A549 (cell line): ENCODE measurements around the gene GPLD1. TPM values are rescaled to one million over a fixed set of nuclear protein-coding genes. Genes with fewer than 3 reads are reported as not detected.
A peak's percentile ranks its signal among the peaks of the same experiment; 100 is the strongest.

ENCODE experiments used
- ATAC-seq, 2 experiments: fragments of 200-7000 bp in 1 of 2; fragments of >200 bp in 1 of 2; cut with Nextera tagmentation in 1 of 2; cut with Tn5 transposase in 1 of 2; 3 replicates each; pipeline versions ENCODE4 v1.8.0 to v1.9.1; 2018 to 2020; ENCODE audit warnings: mild to moderate bottlenecking in 1 of 2, moderate library complexity in 1 of 2
- CTCF ChIA-PET: fragments of 300-600 bp; sonication (Branson Sonifier 250); formaldehyde crosslinking; extraction: SDS; loops from one replicate; lab custom pipeline; 2021; ENCODE audit warnings: antibody characterized with exemption, inconsistent platforms; lab: Yijun Ruan, JAX
- POLR2A ChIA-PET: fragments of 350-600 bp; formaldehyde crosslinking; extraction: SDS; loops from one replicate; lab custom pipeline; 2021; ENCODE audit warnings: antibody characterized with exemption, inconsistent platforms; lab: Yijun Ruan, JAX
- DNase-seq, 2 experiments: peaks; one replicate each; pipeline versions ENCODE4 v3.0.0 to v3.0.0-alpha.2; 2011 to 2016; ENCODE audit warnings: low read depth in 1 of 2, low spot score in 1 of 2
- FAIRE-seq: peaks from 2 replicates; lab custom pipeline; 2011; peaks lifted over from hg19 to GRCh38; lab: Jason Lieb, UNC
- H3K27ac ChIP-seq, 2 experiments: fragments of >200 bp; sonication (Bioruptor Twin); formaldehyde crosslinking; 3 replicates each; pipeline ENCODE4 v1.5.1; 2016 to 2017
- H3K4me1 ChIP-seq: fragments of >200 bp; sonication (Bioruptor Twin); formaldehyde crosslinking; 3 replicates; pipeline ENCODE4 v1.6.1; 2016
- H3K4me2 ChIP-seq: fragments of >200 bp; sonication (Bioruptor Twin); formaldehyde crosslinking; 3 replicates; pipeline ENCODE4 v1.6.1; 2016
- H3K4me3 ChIP-seq: fragments of >200 bp; sonication (Bioruptor Twin); formaldehyde crosslinking; 3 replicates; pipeline ENCODE4 v1.5.1; 2016
- H3K9me3 ChIP-seq: fragments of >200 bp; sonication (Bioruptor Twin); formaldehyde crosslinking; 3 replicates; pipeline ENCODE4 v1.6.1; 2016
- BHLHE40 ChIP-seq: IDR thresholded peaks from 2 replicates; pipeline ENCODE4 v1.6.1; 2012; ENCODE audit warnings: low read depth, low read length, inconsistent platforms
- CBX2 ChIP-seq: fragments of 200-600 bp; sonication (generic); IDR thresholded peaks from 2 replicates; pipeline ENCODE4 v1.6.1; 2016; ENCODE audit warnings: low read depth, mild to moderate bottlenecking, borderline replicate concordance
- CHD2 ChIP-seq: fragments of 150-350 bp; IDR thresholded peaks from 2 replicates; pipeline ENCODE4 v1.6.1; 2014; ENCODE audit warnings: low read length; ENCODE audit not compliant: partially characterized antibody
- EP300 ChIP-seq, 2 experiments: fragments of >200 bp; sonication (Bioruptor Twin); formaldehyde crosslinking; IDR thresholded peaks; 2 replicates in 1 of 2; 3 replicates in 1 of 2; pipeline ENCODE4 v1.6.1; 2016 to 2017
- ESRRA ChIP-seq: fragments of 150-350 bp; IDR thresholded peaks from 2 replicates; pipeline ENCODE4 v1.6.1; 2014; ENCODE audit warnings: mild to moderate bottlenecking, low read length, borderline replicate concordance
- FOSB ChIP-seq: fragments of 250-450 bp; sonication (Bioruptor Pico); IDR thresholded peaks from 2 replicates; pipeline ENCODE4 v1.5.0; 2020; ENCODE audit warnings: mild to moderate bottlenecking, moderate library complexity
- FOSL2 ChIP-seq, 2 experiments: fragments of 450-650 bp in 1 of 2; fragments of >200 bp in 1 of 2; sonication (Bioruptor Twin) in 1 of 2; formaldehyde crosslinking; IDR thresholded peaks; 2 replicates each; pipeline versions ENCODE4 v1.5.0 to v1.6.1; 2016 to 2020; ENCODE audit warnings: mild to moderate bottlenecking in 1 of 2, moderate library complexity in 1 of 2
- HDAC2 ChIP-seq: fragments of 200-600 bp; sonication (generic); IDR thresholded peaks from 2 replicates; pipeline ENCODE4 v1.6.1; 2016
- HOXA7 ChIP-seq: fragments of 250-450 bp; sonication (Bioruptor Pico); IDR thresholded peaks from 2 replicates; pipeline ENCODE4 v1.5.0; 2020; ENCODE audit warnings: mild to moderate bottlenecking, moderate library complexity
- JUNB ChIP-seq: fragments of >200 bp; sonication (Bioruptor Twin); formaldehyde crosslinking; IDR thresholded peaks from 2 replicates; pipeline ENCODE4 v1.6.1; 2016
- KDM5A ChIP-seq: fragments of 200-600 bp; sonication (generic); IDR thresholded peaks from 2 replicates; pipeline ENCODE4 v1.6.1; 2016; ENCODE audit warnings: antibody characterized with exemption, mild to moderate bottlenecking
- NFE2L2 ChIP-seq: fragments of 150-350 bp; conservative IDR thresholded peaks from 2 replicates; pipeline ENCODE4 v1.6.1; 2014; ENCODE audit warnings: low read length
- NPAS2 ChIP-seq: fragments of 250-450 bp; sonication (Bioruptor Pico); IDR thresholded peaks from 2 replicates; pipeline ENCODE4 v1.8.0; 2022; ENCODE audit warnings: mild to moderate bottlenecking, moderate library complexity, borderline replicate concordance
- PHF8 ChIP-seq: fragments of 200-600 bp; sonication (generic); IDR thresholded peaks from 2 replicates; pipeline ENCODE4 v1.6.1; 2016; ENCODE audit warnings: low read depth, mild to moderate bottlenecking, antibody characterized with exemption, moderate library complexity, borderline replicate concordance
- POLR2AphosphoS2 ChIP-seq: conservative IDR thresholded peaks from 2 replicates; pipeline ENCODE4 v1.6.1; 2012; ENCODE audit warnings: low read length, improper control_type of control experiment, inconsistent platforms
- RCOR1 ChIP-seq: fragments of 150-350 bp; IDR thresholded peaks from 2 replicates; pipeline ENCODE4 v1.6.1; 2014; ENCODE audit warnings: antibody characterized with exemption, low read length, low read depth
- SMC3 ChIP-seq: fragments of >200 bp; sonication (Bioruptor Twin); formaldehyde crosslinking; IDR thresholded peaks from 3 replicates; pipeline ENCODE4 v1.6.1; 2018; ENCODE audit warnings: inconsistent platforms
- TFCP2L1 ChIP-seq: fragments of 250-450 bp; sonication (Bioruptor Pico); IDR thresholded peaks from 2 replicates; pipeline ENCODE4 v1.5.0; 2021; ENCODE audit warnings: mild to moderate bottlenecking
- ZNF302 ChIP-seq: fragments of 250-450 bp; sonication (Bioruptor Pico); IDR thresholded peaks from 2 replicates; pipeline ENCODE4 v1.9.0; 2021; ENCODE audit warnings: inconsistent platforms, mild to moderate bottlenecking, moderate library complexity
- ZSCAN20 ChIP-seq: fragments of 250-450 bp; sonication (Bioruptor Pico); IDR thresholded peaks from 2 replicates; pipeline ENCODE4 v1.8.0; 2022; ENCODE audit warnings: mild to moderate bottlenecking, moderate library complexity
- WGBS: methylation state at CpG from one replicate; pipeline ENCODE4 v1.1.6; 2017; ENCODE audit errors: missing lambda C conversion rate; 5-methylcytosine and 5-hydroxymethylcytosine counted together
- polyA plus RNA-seq, 4 experiments: library from polyadenylated mRNA; depleted of rRNA in 3 of 4; stranded (reverse); fragments of >200 nt; fragmentation: RNase III in 1 of 4; extraction: RNeasy Plus Mini Kit Qiagen cat#74134 plus additional on column Dnase treatment in 1 of 4; gene quantifications; 2 replicates in 3 of 4; 3 replicates in 1 of 4; pipeline ENCODE4 v1.2.3, GENCODE V29; 2011 to 2017
- TF ChIP-seq, protein P1 (sequence below): IDR thresholded peaks from 2 replicates; pipeline ENCODE4 v1.6.1; 2012; ENCODE audit warnings: low read depth, borderline replicate concordance
- TF ChIP-seq, protein P2 (sequence below): fragments of 250-450 bp; sonication (Bioruptor Pico); IDR thresholded peaks from 2 replicates; pipeline ENCODE4 v1.5.0; 2021; ENCODE audit warnings: mild to moderate bottlenecking, moderate library complexity, borderline replicate concordance
- TF ChIP-seq, protein P3 (sequence below): fragments of >200 bp; sonication (Bioruptor Twin); formaldehyde crosslinking; IDR thresholded peaks from 2 replicates; pipeline ENCODE4 v1.6.1; 2016
- TF ChIP-seq, protein P4 (sequence below): fragments of >200 bp; sonication (Bioruptor Twin); formaldehyde crosslinking; IDR thresholded peaks from 3 replicates; pipeline ENCODE4 v1.5.1; 2016

GPLD1 gene
- polyA plus RNA-seq, 2 of the 4 experiments (the other 2 are of a cell fraction) = 1.3 to 2.6 TPM

DNA sequence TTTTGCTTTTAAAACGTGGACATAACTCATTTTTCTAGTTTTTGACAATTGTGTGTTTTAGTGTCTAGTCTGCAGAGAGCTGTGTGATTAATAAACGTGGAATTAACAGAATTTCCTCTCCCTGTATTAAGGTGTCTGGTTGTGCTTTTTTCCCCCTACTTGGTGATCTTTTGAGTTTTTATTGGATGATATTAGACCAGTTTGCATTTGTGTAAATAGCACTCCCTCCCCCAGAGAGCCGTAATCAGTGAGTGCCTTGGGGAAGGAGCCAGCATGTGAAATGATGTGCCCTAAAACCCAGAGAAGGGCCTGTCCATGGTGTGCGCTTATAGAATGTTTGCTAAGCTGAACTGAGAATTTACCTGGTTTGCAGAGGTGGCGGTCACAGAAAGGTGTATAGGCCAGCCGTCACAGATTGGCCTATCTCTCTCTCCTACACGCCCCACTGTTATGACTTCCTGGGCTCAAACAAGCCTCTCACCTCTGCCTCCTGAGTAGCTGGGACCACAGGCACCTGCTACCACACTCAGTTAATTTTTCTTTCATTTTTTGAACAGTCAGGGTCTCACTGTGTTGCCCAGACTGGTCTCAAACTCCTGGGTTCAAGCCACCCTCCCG lies 47.8 kb upstream of the GPLD1 start:
- no peaks in the 10 kb centered on the region for H3K4me1 ChIP-seq
- no peak for DNase-seq
- CTCF ChIA-PET = interaction anchor here (2.0 to 4.5 kb wide), 2 partner anchors 13 to 16 kb away, joined by 7 to 24 read pairs; no protein-coding TSS in a partner anchor
- no peak overlapping the region for H3K4me2 ChIP-seq
- no peak overlapping the region for H3K27ac ChIP-seq
- POLR2A ChIA-PET = no interaction called here
- WGBS = 77% methylated on average over 8 of the region's 8 CpGs
- no peaks in the 10 kb centered on the region for H3K9me3 ChIP-seq
- ATAC-seq = 0 out of 6 replicates have a peak, but pooled peaks of 1 of the 2 experiments have one; percentile 29
- no peak for FAIRE-seq
- TF ChIP-seq HOXA7 (CRISPR knock-in tag) (no peak), POLR2AphosphoS2 (no peak), EP300 (IDR thresholded peaks at IDR 0.05) (no peak), HDAC2 (no peak), PHF8 (no peak), SMC3 (no peak), FOSB (CRISPR knock-in tag) (no peak), RCOR1 (no peak), JUNB (no peak), BHLHE40 (no peak), FOSL2 (IDR thresholded peaks at IDR 0.05) (no peak), FOSL2 (CRISPR knock-in tag; IDR thresholded peaks at IDR 0.05) (no peak), NPAS2 (CRISPR knock-in tag) (no peak), ESRRA (no peak), CHD2 (no peak)
- TF ChIP-seq, protein P1, sequence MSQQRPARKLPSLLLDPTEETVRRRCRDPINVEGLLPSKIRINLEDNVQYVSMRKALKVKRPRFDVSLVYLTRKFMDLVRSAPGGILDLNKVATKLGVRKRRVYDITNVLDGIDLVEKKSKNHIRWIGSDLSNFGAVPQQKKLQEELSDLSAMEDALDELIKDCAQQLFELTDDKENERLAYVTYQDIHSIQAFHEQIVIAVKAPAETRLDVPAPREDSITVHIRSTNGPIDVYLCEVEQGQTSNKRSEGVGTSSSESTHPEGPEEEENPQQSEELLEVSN = no peak
- TF ChIP-seq, protein P2, sequence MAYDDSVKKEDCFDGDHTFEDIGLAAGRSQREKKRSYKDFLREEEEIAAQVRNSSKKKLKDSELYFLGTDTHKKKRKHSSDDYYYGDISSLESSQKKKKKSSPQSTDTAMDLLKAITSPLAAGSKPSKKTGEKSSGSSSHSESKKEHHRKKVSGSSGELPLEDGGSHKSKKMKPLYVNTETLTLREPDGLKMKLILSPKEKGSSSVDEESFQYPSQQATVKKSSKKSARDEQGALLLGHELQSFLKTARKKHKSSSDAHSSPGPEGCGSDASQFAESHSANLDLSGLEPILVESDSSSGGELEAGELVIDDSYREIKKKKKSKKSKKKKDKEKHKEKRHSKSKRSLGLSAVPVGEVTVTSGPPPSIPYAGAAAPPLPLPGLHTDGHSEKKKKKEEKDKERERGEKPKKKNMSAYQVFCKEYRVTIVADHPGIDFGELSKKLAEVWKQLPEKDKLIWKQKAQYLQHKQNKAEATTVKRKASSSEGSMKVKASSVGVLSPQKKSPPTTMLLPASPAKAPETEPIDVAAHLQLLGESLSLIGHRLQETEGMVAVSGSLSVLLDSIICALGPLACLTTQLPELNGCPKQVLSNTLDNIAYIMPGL (CRISPR knock-in tag) = no peak
- TF ChIP-seq, protein P3, sequence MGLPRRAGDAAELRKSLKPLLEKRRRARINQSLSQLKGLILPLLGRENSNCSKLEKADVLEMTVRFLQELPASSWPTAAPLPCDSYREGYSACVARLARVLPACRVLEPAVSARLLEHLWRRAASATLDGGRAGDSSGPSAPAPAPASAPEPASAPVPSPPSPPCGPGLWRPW = no peak
- TF ChIP-seq, protein P4, sequence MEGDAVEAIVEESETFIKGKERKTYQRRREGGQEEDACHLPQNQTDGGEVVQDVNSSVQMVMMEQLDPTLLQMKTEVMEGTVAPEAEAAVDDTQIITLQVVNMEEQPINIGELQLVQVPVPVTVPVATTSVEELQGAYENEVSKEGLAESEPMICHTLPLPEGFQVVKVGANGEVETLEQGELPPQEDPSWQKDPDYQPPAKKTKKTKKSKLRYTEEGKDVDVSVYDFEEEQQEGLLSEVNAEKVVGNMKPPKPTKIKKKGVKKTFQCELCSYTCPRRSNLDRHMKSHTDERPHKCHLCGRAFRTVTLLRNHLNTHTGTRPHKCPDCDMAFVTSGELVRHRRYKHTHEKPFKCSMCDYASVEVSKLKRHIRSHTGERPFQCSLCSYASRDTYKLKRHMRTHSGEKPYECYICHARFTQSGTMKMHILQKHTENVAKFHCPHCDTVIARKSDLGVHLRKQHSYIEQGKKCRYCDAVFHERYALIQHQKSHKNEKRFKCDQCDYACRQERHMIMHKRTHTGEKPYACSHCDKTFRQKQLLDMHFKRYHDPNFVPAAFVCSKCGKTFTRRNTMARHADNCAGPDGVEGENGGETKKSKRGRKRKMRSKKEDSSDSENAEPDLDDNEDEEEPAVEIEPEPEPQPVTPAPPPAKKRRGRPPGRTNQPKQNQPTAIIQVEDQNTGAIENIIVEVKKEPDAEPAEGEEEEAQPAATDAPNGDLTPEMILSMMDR = no peak
- H3K4me3 ChIP-seq = no peak overlapping the region

DNA sequence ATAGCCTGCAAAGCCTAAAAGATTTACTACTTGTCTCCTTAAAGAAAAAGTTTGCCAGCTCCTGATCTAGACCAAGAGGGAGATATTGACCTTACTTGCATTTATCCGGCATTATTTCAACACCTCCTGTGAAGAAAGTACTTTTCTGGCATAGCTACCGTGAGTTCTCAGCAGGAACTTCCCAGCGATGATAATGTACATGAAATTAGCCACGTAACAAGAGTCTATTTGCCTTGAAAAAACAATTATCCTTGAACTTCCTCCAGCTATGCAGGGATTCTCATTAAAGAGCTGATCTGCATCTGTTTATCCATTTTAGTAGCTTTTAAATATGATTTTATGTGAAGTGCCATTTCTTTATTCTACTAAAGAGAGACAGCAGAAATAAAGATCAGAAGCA lies 47.1 kb upstream of the GPLD1 start:
- CTCF ChIA-PET = interaction anchor here (2.0 to 4.5 kb wide), 2 partner anchors 12 to 15 kb away, joined by 7 to 24 read pairs; no protein-coding TSS in a partner anchor
- no peak overlapping the region for H3K4me2 ChIP-seq
- no peaks in the 10 kb centered on the region for H3K9me3 ChIP-seq
- WGBS = 86% methylated on average over 4 of the region's 4 CpGs
- FAIRE-seq (no peak), DNase-seq (no peak), ATAC-seq (no peak)
- no peak overlapping the region for H3K4me3 ChIP-seq
- H3K27ac ChIP-seq = no peak overlapping the region
- H3K4me1 ChIP-seq = no peaks in the 10 kb centered on the region
- POLR2A ChIA-PET = no interaction called here
- TF ChIP-seq CBX2 (no peak), NFE2L2 (no peak), JUNB (no peak), KDM5A (no peak), TFCP2L1 (CRISPR knock-in tag) (no peak), ZSCAN20 (CRISPR knock-in tag) (no peak), ZNF302 (CRISPR knock-in tag) (no peak)
- TF ChIP-seq, protein P1 = no peak
